ENCODE data around the gene OR10A4. TPM values are rescaled to one million over a fixed set of nuclear protein-coding genes. Genes with fewer than 3 reads are reported as not detected.

Gene OR10A4
- total and polyA plus RNA-seq, 9 of the 15 experiments (the other 6 are each of a cell fraction or from before 2014, with no cell fraction given): not detected

DNA sequence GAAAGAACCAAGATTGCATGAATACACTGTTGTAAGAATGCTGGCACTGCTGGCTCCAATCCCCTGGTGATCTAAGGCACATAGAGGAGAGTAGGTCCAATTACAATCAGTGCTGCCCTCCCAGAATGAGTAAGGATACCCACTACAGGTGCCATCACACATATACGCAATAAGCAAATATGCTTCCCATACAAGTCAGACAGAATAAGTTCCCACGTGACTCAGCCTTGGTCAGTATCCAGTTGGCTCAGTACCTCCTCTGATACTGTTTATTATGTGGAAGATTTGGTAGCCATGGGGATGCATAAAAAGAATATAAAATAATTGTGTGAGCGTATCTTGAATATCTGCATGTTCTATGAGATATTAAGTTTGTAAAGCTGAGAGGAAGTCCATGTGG is 35.5 kb downstream of the OR10A4 start (continued):
- TF ChIP-seq, protein P1, sequence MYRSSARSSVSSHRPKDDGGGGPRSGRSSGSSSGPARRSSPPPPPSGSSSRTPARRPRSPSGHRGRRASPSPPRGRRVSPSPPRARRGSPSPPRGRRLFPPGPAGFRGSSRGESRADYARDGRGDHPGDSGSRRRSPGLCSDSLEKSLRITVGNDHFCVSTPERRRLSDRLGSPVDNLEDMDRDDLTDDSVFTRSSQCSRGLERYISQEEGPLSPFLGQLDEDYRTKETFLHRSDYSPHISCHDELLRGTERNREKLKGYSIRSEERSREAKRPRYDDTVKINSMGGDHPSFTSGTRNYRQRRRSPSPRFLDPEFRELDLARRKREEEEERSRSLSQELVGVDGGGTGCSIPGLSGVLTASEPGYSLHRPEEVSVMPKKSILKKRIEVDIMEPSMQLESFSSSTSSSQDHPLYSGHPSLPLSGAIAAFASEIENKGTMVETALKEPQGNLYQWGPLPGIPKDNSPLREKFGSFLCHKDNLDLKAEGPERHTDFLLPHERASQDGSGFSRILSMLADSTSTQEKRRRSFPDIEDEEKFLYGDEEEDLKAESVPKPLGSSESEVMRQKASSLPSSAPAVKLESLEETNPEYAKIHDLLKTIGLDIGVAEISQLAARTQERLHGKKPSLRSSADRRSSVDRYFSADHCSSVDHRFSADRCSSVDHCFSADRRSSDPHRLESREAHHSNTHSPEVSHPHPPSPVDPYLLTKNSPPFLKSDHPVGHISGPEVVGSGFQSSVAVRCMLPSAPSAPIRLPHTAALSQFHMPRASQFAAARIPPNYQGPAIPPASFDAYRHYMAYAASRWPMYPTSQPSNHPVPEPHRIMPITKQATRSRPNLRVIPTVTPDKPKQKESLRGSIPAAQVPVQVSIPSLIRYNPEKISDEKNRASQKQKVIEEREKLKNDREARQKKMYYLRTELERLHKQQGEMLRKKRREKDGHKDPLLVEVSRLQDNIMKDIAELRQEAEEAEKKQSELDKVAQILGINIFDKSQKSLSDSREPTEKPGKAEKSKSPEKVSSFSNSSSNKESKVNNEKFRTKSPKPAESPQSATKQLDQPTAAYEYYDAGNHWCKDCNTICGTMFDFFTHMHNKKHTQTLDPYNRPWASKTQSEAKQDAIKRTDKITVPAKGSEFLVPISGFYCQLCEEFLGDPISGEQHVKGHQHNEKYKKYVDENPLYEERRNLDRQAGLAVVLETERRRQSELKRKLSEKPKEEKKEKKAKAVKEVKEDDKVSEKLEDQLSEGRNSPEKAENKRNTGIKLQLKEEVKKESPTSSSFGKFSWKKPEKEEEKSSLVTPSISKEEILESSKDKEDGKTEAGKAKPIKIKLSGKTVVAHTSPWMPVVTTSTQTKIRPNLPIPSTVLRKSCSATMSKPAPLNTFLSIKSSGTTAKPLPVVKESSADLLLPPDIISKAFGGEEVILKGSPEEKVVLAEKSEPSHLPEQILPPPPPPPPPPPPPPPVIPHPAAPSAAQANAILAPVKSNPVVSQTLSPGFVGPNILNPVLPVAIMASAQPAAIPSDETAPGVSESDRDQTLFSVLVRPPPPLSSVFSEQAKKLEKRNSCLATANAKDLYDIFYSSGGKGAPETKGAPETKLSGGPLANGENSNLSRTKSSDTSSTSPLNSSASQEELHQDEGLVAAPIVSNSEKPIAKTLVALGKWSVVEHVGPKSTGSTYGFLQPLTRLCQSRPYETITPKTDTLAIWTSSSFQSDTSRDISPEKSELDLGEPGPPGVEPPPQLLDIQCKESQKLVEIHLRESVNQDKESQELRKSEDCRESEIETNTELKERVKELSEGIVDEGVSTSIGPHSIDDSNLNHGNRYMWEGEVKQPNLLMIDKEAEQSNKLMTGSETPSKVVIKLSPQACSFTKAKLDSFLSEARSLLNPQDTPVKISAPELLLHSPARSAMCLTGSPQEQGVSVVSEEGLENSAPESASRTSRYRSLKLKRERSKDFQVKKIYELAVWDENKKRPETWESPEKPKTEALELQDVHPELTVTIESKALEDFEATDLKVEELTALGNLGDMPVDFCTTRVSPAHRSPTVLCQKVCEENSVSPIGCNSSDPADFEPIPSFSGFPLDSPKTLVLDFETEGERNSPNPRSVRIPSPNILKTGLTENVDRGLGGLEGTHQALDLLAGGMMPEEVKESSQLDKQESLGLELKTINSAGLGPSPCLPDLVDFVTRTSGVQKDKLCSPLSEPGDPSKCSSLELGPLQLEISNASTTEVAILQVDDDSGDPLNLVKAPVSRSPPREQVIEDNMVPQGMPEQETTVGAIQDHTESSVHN (IDR thresholded peaks at IDR 0.05; ENCODE audit: borderline replicate concordance in 1 of 2, low read depth in 1 of 2): no peak
- TF ChIP-seq, protein P2, sequence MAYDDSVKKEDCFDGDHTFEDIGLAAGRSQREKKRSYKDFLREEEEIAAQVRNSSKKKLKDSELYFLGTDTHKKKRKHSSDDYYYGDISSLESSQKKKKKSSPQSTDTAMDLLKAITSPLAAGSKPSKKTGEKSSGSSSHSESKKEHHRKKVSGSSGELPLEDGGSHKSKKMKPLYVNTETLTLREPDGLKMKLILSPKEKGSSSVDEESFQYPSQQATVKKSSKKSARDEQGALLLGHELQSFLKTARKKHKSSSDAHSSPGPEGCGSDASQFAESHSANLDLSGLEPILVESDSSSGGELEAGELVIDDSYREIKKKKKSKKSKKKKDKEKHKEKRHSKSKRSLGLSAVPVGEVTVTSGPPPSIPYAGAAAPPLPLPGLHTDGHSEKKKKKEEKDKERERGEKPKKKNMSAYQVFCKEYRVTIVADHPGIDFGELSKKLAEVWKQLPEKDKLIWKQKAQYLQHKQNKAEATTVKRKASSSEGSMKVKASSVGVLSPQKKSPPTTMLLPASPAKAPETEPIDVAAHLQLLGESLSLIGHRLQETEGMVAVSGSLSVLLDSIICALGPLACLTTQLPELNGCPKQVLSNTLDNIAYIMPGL (CRISPR knock-in tag; IDR thresholded peaks at IDR 0.05): no peak
- TF ChIP-seq ZBTB17 (CRISPR knock-in tag; IDR thresholded peaks at IDR 0.05): no peak
